ENCODE results near the gene SORBS1. TPM values are rescaled to one million over a fixed set of nuclear protein-coding genes. Genes with fewer than 3 reads are reported as not detected.

SORBS1 gene
- total and polyA plus RNA-seq, 2 of the 13 experiments (the other 11 are each of a cell fraction or from before 2014, with no cell fraction given): 16.8 to 39.8 TPM

DNA sequence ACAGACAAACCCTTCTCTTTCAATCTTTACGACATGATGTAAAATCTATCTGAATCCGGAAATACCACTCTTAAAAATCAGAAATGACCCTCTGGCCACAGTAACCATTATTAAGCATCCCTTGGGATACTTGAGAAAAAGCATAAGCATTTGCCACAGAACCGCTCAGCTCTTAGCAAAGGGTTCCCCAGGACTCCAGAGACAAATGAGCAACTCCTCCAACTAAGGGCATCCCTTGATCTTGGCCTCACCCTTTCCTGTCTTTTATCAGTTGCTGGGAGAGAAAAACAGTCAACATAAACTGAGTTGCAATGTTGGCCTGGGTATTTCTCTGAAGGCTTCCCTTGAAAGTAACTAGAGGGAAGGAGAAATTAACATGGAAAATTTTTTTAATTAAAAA is 273.9 kb downstream of the SORBS1 start (continued):
- TF ChIP-seq ZNF343 (CRISPR knock-in tag; IDR thresholded peaks at IDR 0.05) (no peak), LBX2 (CRISPR knock-in tag; IDR thresholded peaks at IDR 0.05; ENCODE audit: borderline replicate concordance) (no peak), ARID3A (IDR thresholded peaks at IDR 0.05; ENCODE audit: low read depth, low read length) (no peak)
- TF ChIP-seq, protein P1, sequence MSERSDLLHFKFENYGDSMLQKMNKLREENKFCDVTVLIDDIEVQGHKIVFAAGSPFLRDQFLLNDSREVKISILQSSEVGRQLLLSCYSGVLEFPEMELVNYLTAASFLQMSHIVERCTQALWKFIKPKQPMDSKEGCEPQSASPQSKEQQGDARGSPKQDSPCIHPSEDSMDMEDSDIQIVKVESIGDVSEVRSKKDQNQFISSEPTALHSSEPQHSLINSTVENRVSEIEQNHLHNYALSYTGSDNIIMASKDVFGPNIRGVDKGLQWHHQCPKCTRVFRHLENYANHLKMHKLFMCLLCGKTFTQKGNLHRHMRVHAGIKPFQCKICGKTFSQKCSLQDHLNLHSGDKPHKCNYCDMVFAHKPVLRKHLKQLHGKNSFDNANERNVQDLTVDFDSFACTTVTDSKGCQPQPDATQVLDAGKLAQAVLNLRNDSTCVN (CRISPR knock-in tag; IDR thresholded peaks at IDR 0.05; ENCODE audit: borderline replicate concordance): no peak
- TF ChIP-seq, protein P2, sequence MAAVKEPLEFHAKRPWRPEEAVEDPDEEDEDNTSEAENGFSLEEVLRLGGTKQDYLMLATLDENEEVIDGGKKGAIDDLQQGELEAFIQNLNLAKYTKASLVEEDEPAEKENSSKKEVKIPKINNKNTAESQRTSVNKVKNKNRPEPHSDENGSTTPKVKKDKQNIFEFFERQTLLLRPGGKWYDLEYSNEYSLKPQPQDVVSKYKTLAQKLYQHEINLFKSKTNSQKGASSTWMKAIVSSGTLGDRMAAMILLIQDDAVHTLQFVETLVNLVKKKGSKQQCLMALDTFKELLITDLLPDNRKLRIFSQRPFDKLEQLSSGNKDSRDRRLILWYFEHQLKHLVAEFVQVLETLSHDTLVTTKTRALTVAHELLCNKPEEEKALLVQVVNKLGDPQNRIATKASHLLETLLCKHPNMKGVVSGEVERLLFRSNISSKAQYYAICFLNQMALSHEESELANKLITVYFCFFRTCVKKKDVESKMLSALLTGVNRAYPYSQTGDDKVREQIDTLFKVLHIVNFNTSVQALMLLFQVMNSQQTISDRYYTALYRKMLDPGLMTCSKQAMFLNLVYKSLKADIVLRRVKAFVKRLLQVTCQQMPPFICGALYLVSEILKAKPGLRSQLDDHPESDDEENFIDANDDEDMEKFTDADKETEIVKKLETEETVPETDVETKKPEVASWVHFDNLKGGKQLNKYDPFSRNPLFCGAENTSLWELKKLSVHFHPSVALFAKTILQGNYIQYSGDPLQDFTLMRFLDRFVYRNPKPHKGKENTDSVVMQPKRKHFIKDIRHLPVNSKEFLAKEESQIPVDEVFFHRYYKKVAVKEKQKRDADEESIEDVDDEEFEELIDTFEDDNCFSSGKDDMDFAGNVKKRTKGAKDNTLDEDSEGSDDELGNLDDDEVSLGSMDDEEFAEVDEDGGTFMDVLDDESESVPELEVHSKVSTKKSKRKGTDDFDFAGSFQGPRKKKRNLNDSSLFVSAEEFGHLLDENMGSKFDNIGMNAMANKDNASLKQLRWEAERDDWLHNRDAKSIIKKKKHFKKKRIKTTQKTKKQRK (IDR thresholded peaks at IDR 0.05; ENCODE audit: low read length): no peak
